Activated T-helper 1 cell treated with anti-CD3 and anti-CD28 coated beads, Interleukin-2, amount 50 U/mL, for 16 hours (primary cell): ENCODE measurements around the gene STK17A.
"Not testable (repeated sequence)": the region's sequence is repeated elsewhere in the genome, so short reads cannot be mapped to it uniquely, and the experiment has no call there.

Source experiments
- DNase-seq, 2 donors: peaks; one replicate each; pipeline ENCODE4 v3.0.0-alpha.2; 2020; ENCODE audit warnings: low read depth in 1 of 2, low spot score in 1 of 2

The STK17A gene

GRCh38 chr7:43596426-43596825, 13.5 kb downstream of the STK17A start:
- DNase-seq, result not testable (repeated sequence)

GRCh38 chr7:43600056-43600455, 17.1 kb downstream of the STK17A start:
- no peak for DNase-seq

- DNase-seq, result no peak
Measured at GRCh38 chr7:43602256-43602655, 19.3 kb downstream of the STK17A start.

GRCh38 chr7:43604251-43604650, 21.3 kb downstream of the STK17A start:
- no peak for DNase-seq

GRCh38 chr7:43609097-43609496, 26.2 kb downstream of the STK17A start:
- no peak for DNase-seq

GRCh38 chr7:43612128-43612527, 29.2 kb downstream of the STK17A start:
- DNase-seq, result no peak

GRCh38 chr7:43612599-43613589, 30.0 kb downstream of the STK17A start:
- no peak for DNase-seq

- no peak for DNase-seq
Measured at GRCh38 chr7:43615558-43616145, 32.7 kb downstream of the STK17A start.

GRCh38 chr7:43616977-43617376, 34.1 kb downstream of the STK17A start:
- no peak for DNase-seq

- no peak for DNase-seq
Measured at GRCh38 chr7:43618073-43618472, 35.2 kb downstream of the STK17A start.

GRCh38 chr7:43619213-43620012, 36.5 kb downstream of the STK17A start:
- no peak for DNase-seq

GRCh38 chr7:43621729-43622448, 39.0 kb downstream of the STK17A start:
- no peak for DNase-seq

GRCh38 chr7:43624156-43624555, 41.2 kb downstream of the STK17A start:
- DNase-seq, result no peak

GRCh38 chr7:43625453-43625852, 42.5 kb downstream of the STK17A start:
- no peak for DNase-seq

GRCh38 chr7:43625980-43626379, 43.1 kb downstream of the STK17A start:
- no peak for DNase-seq

- DNase-seq, result no peak
Measured at GRCh38 chr7:43626695-43627094, 43.8 kb downstream of the STK17A start.

GRCh38 chr7:43627798-43628197, 44.9 kb downstream of the STK17A start:
- not testable (repeated sequence) for DNase-seq

- no peak for DNase-seq
Measured at GRCh38 chr7:43628431-43628830, 45.5 kb downstream of the STK17A start.

- DNase-seq, result no peak
Measured at GRCh38 chr7:43629857-43630256, 46.9 kb downstream of the STK17A start.

GRCh38 chr7:43630482-43630881, 47.6 kb downstream of the STK17A start:
- no peak for DNase-seq

- DNase-seq, result no peak
Measured at GRCh38 chr7:43631559-43631958, 48.7 kb downstream of the STK17A start.
